Calu3 (cell line): Measurements from ENCODE around the gene TSKU. TPM values are rescaled to one million over a fixed set of nuclear protein-coding genes. Genes with fewer than 3 reads are reported as not detected.

Experiments
- BruUV-seq: library from RNA; stranded (reverse); fragments of 400-500 nt; replicated peaks from 2 replicates; lab custom pipeline; 2021; lab: Mats Ljungman, UMichigan
- CTCF ChIA-PET: fragments of 300-600 bp; sonication (Branson Sonifier 250); formaldehyde crosslinking; loops from one replicate; lab custom pipeline; 2022; ENCODE audit warnings: antibody characterized with exemption; lab: Charles Lee
- DNase-seq: peaks from one replicate; pipeline ENCODE4 v3.0.0; 2022
- H3K27ac Mint-ChIP-seq: one replicate; pipeline ENCODE4 v1.8.0; 2022; ENCODE audit warnings: mixed read lengths; ENCODE audit not compliant: unreplicated experiment
- H3K27me3 Mint-ChIP-seq: one replicate; pipeline ENCODE4 v1.8.0; 2022; ENCODE audit warnings: mixed read lengths; ENCODE audit not compliant: unreplicated experiment
- H3K36me3 Mint-ChIP-seq: one replicate; pipeline ENCODE4 v1.8.0; 2022; ENCODE audit warnings: mild to moderate bottlenecking, moderate library complexity, mixed read lengths; ENCODE audit not compliant: insufficient read depth, unreplicated experiment
- H3K4me1 Mint-ChIP-seq: one replicate; pipeline ENCODE4 v1.8.0; 2022; ENCODE audit warnings: mild to moderate bottlenecking, low read depth, mixed read lengths; ENCODE audit not compliant: unreplicated experiment
- H3K4me3 Mint-ChIP-seq: one replicate; pipeline ENCODE4 v1.8.0; 2022; ENCODE audit warnings: mild to moderate bottlenecking, low read depth, moderate library complexity, mixed read lengths; ENCODE audit not compliant: unreplicated experiment
- H3K9me3 Mint-ChIP-seq: one replicate; pipeline ENCODE4 v1.8.0; 2022; ENCODE audit warnings: low read depth, mixed read lengths; ENCODE audit not compliant: unreplicated experiment
- intact Hi-C: fragments of 100-400 bp; cut with micrococcal nuclease; formaldehyde crosslinking; loops from one replicate; pipeline ENCODE4 v1.10.0; 2022; ENCODE audit not compliant: unreplicated experiment
- total RNA-seq: library from RNA; stranded (reverse); gene quantifications from 2 replicates; pipeline ENCODE4 v1.2.3, GENCODE V29; 2022
- TF ChIP-seq, protein P1 (sequence below): fragments of 200-600 bp; IDR thresholded peaks from one replicate; pipeline ENCODE4 v1.8.0; 2022; ENCODE audit warnings: antibody characterized with exemption; ENCODE audit not compliant: unreplicated experiment

The TSKU gene
- total RNA-seq, 1 experiment from 2014 or later: 49.0 TPM

DNA sequence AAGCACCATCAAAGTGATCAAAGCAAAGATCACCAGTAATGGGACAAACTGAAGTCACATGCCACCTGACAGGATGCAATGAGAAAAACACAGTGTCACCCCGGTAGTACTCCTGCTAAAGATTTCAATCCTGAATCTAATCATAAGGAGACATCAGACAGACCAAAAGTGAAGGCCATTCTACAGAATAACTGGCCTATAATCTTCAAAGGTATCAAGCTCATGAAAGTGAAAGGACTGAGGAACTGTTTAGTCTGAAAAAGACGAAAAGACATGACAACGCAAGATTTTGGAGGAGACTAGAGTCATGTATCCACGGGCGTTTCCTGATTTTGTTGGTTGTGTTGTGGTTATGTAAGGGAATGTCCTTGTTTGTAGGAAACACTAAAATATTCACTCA lies 42.4 kb upstream of the TSKU start:
- CTCF ChIA-PET: no interaction called here
- H3K36me3 Mint-ChIP-seq: no peaks in the 10 kb centered on the region

GRCh38 chr11:76742902-76743301 lies 40.3 kb upstream of the TSKU start:
- H3K4me1 Mint-ChIP-seq: peaks cover 9% of the 10 kb centered on the region
- H3K4me3 Mint-ChIP-seq: no peak overlapping the region
- CTCF ChIA-PET: no interaction called here
- H3K9me3 Mint-ChIP-seq: no peaks in the 10 kb centered on the region
- TF ChIP-seq, protein P1, sequence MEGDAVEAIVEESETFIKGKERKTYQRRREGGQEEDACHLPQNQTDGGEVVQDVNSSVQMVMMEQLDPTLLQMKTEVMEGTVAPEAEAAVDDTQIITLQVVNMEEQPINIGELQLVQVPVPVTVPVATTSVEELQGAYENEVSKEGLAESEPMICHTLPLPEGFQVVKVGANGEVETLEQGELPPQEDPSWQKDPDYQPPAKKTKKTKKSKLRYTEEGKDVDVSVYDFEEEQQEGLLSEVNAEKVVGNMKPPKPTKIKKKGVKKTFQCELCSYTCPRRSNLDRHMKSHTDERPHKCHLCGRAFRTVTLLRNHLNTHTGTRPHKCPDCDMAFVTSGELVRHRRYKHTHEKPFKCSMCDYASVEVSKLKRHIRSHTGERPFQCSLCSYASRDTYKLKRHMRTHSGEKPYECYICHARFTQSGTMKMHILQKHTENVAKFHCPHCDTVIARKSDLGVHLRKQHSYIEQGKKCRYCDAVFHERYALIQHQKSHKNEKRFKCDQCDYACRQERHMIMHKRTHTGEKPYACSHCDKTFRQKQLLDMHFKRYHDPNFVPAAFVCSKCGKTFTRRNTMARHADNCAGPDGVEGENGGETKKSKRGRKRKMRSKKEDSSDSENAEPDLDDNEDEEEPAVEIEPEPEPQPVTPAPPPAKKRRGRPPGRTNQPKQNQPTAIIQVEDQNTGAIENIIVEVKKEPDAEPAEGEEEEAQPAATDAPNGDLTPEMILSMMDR: no peak
- DNase-seq: no peak
- BruUV-seq: no TSS peak
- intact Hi-C loops: loop anchor here (5.0 kb wide), 1 partner anchor 44 kb away; no protein-coding TSS in a partner anchor
- no peaks in the 10 kb centered on the region for H3K36me3 Mint-ChIP-seq
- H3K27ac Mint-ChIP-seq: no peak overlapping the region
- H3K27me3 Mint-ChIP-seq: peaks cover 13% of the 10 kb centered on the region

More for the DNA sequence above, 42.4 kb upstream of the TSKU start:
- no TSS peak for BruUV-seq
- Mint-ChIP-seq H3K27ac (no peak overlapping the region), H3K9me3 (no peaks in the 10 kb centered on the region), H3K4me3 (no peak overlapping the region), H3K27me3 (peaks cover 16% of the 10 kb centered on the region), H3K4me1 (peaks cover 5% of the 10 kb centered on the region)
- intact Hi-C loops: loop anchor here (5.0 kb wide), 1 partner anchor 47 kb away; no protein-coding TSS in a partner anchor
- DNase-seq: no peak
- TF ChIP-seq, protein P1: no peak

GRCh38 chr11:76744186-76745043 lies 38.7 kb upstream of the TSKU start:
- BruUV-seq: no TSS peak
- CTCF ChIA-PET: no interaction called here
- Mint-ChIP-seq H3K4me3 (no peak overlapping the region), H3K27ac (no peak overlapping the region), H3K9me3 (no peaks in the 10 kb centered on the region), H3K36me3 (no peaks in the 10 kb centered on the region), H3K27me3 (no peaks in the 10 kb centered on the region), H3K4me1 (peaks cover 9% of the 10 kb centered on the region)
- no peak for DNase-seq
- TF ChIP-seq, protein P1: no peak
- intact Hi-C loops: loop anchor here (5.0 kb wide), 1 partner anchor 43 kb away; no protein-coding TSS in a partner anchor

- Mint-ChIP-seq H3K9me3 (no peaks in the 10 kb centered on the region), H3K27ac (no peak overlapping the region), H3K4me3 (no peak overlapping the region), H3K36me3 (no peaks in the 10 kb centered on the region), H3K4me1 (peaks cover 9% of the 10 kb centered on the region), H3K27me3 (no peaks in the 10 kb centered on the region)
- TF ChIP-seq, protein P1: no peak
- intact Hi-C loops: no loop called here
- CTCF ChIA-PET: no interaction called here
- no TSS peak for BruUV-seq
- no peak for DNase-seq
Measured at GRCh38 chr11:76745044-76745376, 38.1 kb upstream of the TSKU start.
